HL-60 (cell line): ENCODE data around the gene CAPZA1.

Source experiments
- DNase-seq, 2 experiments: peaks; one replicate each; pipeline ENCODE4 v3.0.0-alpha.2; 2010 to 2020; ENCODE audit warnings: low read depth in 1 of 2, low spot score in 1 of 2
- H3K27ac ChIP-seq: fragments of 250-450 bp; sonication (Bioruptor Pico); replicated peaks from 2 replicates; pipeline ENCODE4 v1.5.1; 2020; ENCODE audit warnings: mild to moderate bottlenecking, moderate library complexity
- H3K27me3 ChIP-seq: fragments of 250-450 bp; sonication (Bioruptor Pico); 2 replicates; pipeline ENCODE4 v1.5.1; 2021; ENCODE audit warnings: mild to moderate bottlenecking, moderate library complexity; ENCODE audit not compliant: insufficient read depth, poor library complexity, severe bottlenecking
- H3K4me3 ChIP-seq: replicated peaks from 2 replicates; pipeline ENCODE4 v1.5.1; 2011; ENCODE audit warnings: mild to moderate bottlenecking, control low read depth, low read length; ENCODE audit not compliant: insufficient read depth
- GABPA ChIP-seq: IDR thresholded peaks from 2 replicates; pipeline ENCODE4 v1.6.1; 2012; ENCODE audit warnings: low read depth
- POLR2AphosphoS5 ChIP-seq: IDR thresholded peaks from 2 replicates; pipeline ENCODE4 v1.6.1; 2012; ENCODE audit warnings: low read depth
- SPI1 ChIP-seq: IDR thresholded peaks from 2 replicates; pipeline ENCODE4 v1.6.1; 2012; ENCODE audit warnings: low read depth, mild to moderate bottlenecking, borderline replicate concordance
- TF ChIP-seq, protein P1 (sequence below): IDR thresholded peaks from one replicate; pipeline ENCODE4 v1.5.1; 2011; ENCODE audit warnings: low read length, control low read depth, inconsistent platforms; ENCODE audit not compliant: insufficient read depth
- TF ChIP-seq, protein P2 (sequence below): IDR thresholded peaks from 2 replicates; pipeline ENCODE4 v1.6.1; 2012; ENCODE audit warnings: low read depth; ENCODE audit not compliant: insufficient replicate concordance

The CAPZA1 gene

DNA sequence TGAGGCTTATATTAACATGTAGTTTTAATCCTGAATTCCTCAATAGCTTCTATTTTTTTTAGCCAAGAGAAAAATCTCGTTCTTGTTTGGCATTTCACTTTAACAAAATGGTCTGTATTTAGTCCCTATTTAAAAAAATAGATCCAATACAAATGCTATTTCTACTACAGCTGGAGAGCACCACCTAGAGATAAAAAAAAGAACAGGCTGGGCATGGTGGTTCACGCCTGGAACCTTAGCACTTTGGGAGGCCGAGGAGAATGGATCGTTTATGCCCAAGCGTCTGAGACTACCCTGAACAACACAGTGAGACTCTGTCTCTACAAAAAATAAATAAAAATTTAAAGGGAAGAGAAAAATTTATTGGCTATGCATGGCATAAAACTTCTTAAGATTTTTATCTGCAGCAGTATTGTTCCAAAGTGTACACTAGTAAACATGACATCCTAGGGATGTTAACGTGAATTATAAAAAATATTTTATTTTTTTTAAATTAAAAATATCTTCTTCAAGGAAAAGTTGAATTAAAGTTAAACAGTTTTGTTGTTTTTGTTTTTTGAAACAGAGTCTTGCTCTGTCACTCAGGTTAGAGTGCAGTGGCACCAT lies 5.1 kb upstream of the CAPZA1 start:
- DNase-seq = peak in 1 of 2 experiments; percentile 35
- H3K27me3 ChIP-seq = no peaks in the 10 kb centered on the region
- no peak for TF ChIP-seq SPI1
- TF ChIP-seq GABPA = no peak
- TF ChIP-seq, protein P1, sequence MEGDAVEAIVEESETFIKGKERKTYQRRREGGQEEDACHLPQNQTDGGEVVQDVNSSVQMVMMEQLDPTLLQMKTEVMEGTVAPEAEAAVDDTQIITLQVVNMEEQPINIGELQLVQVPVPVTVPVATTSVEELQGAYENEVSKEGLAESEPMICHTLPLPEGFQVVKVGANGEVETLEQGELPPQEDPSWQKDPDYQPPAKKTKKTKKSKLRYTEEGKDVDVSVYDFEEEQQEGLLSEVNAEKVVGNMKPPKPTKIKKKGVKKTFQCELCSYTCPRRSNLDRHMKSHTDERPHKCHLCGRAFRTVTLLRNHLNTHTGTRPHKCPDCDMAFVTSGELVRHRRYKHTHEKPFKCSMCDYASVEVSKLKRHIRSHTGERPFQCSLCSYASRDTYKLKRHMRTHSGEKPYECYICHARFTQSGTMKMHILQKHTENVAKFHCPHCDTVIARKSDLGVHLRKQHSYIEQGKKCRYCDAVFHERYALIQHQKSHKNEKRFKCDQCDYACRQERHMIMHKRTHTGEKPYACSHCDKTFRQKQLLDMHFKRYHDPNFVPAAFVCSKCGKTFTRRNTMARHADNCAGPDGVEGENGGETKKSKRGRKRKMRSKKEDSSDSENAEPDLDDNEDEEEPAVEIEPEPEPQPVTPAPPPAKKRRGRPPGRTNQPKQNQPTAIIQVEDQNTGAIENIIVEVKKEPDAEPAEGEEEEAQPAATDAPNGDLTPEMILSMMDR = peak; percentile 18
- TF ChIP-seq POLR2AphosphoS5 = no peak
- TF ChIP-seq, protein P2, sequence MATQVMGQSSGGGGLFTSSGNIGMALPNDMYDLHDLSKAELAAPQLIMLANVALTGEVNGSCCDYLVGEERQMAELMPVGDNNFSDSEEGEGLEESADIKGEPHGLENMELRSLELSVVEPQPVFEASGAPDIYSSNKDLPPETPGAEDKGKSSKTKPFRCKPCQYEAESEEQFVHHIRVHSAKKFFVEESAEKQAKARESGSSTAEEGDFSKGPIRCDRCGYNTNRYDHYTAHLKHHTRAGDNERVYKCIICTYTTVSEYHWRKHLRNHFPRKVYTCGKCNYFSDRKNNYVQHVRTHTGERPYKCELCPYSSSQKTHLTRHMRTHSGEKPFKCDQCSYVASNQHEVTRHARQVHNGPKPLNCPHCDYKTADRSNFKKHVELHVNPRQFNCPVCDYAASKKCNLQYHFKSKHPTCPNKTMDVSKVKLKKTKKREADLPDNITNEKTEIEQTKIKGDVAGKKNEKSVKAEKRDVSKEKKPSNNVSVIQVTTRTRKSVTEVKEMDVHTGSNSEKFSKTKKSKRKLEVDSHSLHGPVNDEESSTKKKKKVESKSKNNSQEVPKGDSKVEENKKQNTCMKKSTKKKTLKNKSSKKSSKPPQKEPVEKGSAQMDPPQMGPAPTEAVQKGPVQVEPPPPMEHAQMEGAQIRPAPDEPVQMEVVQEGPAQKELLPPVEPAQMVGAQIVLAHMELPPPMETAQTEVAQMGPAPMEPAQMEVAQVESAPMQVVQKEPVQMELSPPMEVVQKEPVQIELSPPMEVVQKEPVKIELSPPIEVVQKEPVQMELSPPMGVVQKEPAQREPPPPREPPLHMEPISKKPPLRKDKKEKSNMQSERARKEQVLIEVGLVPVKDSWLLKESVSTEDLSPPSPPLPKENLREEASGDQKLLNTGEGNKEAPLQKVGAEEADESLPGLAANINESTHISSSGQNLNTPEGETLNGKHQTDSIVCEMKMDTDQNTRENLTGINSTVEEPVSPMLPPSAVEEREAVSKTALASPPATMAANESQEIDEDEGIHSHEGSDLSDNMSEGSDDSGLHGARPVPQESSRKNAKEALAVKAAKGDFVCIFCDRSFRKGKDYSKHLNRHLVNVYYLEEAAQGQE = no peak

DNA sequence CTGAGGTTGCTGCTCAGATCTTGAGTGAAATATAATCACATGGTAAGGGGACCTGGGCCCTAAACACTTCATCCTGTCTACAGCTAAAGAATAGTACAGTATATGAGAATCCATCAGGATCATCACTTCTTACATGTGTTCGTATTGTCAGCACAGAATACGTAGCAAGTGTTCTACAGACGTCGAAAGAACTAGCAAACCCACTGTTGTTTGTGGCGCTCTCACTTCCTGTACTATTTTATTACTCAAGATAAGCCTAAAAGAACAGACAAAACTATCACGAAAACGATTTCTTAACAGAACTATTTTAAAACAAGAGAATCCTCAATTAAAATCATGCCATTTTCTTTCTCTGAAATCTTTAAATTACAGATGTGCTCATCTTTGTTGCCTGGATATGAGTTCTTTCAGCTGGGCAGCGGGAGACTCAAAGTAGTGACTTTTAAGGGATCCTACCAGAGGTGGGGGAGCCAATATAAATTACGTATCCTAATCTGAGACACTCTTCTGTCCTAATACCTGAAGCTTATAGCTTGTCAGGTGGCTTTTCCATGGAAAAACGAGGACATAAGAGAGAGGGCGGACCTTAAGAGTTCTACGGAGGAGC lies 1.4 kb upstream of the CAPZA1 start:
- H3K4me3 ChIP-seq = peak overlapping the region; percentile 73
- DNase-seq = peak in 1 of 2 experiments; percentile 29
- H3K27ac ChIP-seq = peak overlapping the region; percentile 99
- TF ChIP-seq, protein P2 = no peak
- no peak for TF ChIP-seq POLR2AphosphoS5
- TF ChIP-seq SPI1 = no peak
- TF ChIP-seq, protein P1 = no peak
- no peak for TF ChIP-seq GABPA
- H3K27me3 ChIP-seq = no peaks in the 10 kb centered on the region

More for the DNA sequence above, 5.1 kb upstream of the CAPZA1 start:
- Histone ChIP-seq H3K4me3 (no peak overlapping the region), H3K27ac (no peak overlapping the region)

DNA sequence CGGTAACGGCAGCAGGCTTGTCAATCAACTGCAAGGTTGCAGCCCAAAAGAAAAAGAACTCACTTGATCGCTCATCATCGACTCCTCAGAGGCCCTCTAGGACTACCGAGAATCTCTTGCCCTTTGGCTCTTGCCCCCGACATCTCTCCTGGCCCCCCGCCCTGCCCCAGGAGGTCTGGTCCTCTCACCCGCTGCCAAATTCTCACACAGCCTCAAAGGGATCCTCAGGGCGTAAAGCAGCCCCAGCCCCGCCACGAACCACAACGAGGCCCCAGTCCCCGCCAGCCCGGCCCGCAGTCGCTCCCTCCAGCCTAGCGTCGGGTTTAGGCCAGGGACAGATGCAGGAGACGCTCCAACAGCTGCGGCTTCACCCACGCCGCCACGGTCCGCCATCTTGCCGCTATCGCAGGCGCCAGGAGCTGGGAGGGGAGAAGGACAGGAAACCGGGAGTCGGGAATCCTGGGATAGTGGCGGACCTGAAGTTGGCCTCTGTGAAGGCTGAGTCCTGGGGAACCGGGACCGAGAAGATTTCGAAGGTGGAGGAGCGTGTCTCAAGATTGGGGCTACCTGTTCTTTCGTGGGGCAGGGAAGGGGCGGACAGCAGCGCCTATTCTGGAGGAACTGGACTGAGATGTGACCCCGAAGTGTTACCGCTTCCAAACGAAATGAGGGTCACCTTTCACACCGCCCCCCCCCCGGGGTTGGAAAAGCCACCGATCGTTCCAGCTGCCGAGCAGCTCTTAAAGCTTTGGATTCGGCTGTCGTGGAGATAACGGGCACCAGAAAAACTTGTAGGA lies 713 bp upstream of the CAPZA1 start, which contains the start of gene ST7L:
TSS of gene ST7L (minus strand) at position 421 of the 797 bp plus-strand sequence. CDS start at position 393, 28 bp downstream.
- no peaks in the 10 kb centered on the region for H3K27me3 ChIP-seq
- H3K4me3 ChIP-seq = peak within 1 kb of the TSS; percentile 73
- DNase-seq = peak; percentile 50 to 59
- TF ChIP-seq POLR2AphosphoS5 = peak; percentile 44; the same call in 1 of the 2 replicates
- TF ChIP-seq, protein P1 = no peak
- TF ChIP-seq, protein P2 = peak; percentile 55
- TF ChIP-seq SPI1 = no peak
- no peak for TF ChIP-seq GABPA
- peak within 1 kb of the TSS; percentile 99 for H3K27ac ChIP-seq
